H1 (cell line): ENCODE measurements around the gene NRK.

Experiments used
- ATF3 ChIP-seq: IDR thresholded peaks from 2 replicates; pipeline ENCODE4 v1.6.1; 2011; ENCODE audit warnings: low read depth, mild to moderate bottlenecking, low read length; ENCODE audit not compliant: insufficient read depth
- CTCF ChIP-seq, 3 experiments: IDR thresholded peaks; 1 replicate in 2 of 3; 2 replicates in 1 of 3; pipeline versions ENCODE4 v1.5.1 to v1.6.1; 2011; ENCODE audit warnings: low read length in 3 of 3, mild to moderate bottlenecking in 3 of 3, inconsistent platforms in 2 of 3, low read depth in 1 of 3, moderate library complexity in 1 of 3; ENCODE audit not compliant: insufficient read depth in 1 of 3; ENCODE audit errors: control extremely low read depth in 1 of 3
- NANOG ChIP-seq: IDR thresholded peaks from 2 replicates; pipeline ENCODE4 v1.6.1; 2011; ENCODE audit warnings: low read length, low read depth, mild to moderate bottlenecking, inconsistent platforms; ENCODE audit not compliant: insufficient read depth, poor library complexity, severe bottlenecking
- SRF ChIP-seq: IDR thresholded peaks from 2 replicates; pipeline ENCODE4 v1.6.1; 2011; ENCODE audit warnings: mild to moderate bottlenecking, low read depth, low read length, moderate library complexity

DNA sequence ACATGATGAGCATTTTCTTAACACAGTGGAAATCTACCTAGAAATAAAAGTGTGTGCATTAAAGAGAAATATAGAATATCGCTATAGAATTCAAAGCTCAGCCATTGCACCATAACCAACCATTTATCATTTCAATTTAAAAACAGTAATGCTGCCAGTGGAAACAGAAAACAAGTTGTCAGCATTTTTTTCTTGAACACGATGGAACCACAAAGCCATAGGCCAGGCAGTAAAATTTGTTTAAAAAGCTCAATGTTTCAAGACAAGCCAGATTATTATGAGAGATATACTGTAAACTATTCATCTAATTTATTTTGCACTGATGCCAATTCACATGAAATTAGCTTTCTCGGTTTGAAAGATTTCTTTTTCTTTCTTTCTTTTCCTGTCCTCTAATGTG is 46.7 kb upstream of the NRK start:
- no peak for TF ChIP-seq SRF
- TF ChIP-seq CTCF (IDR thresholded peaks at IDR 0.05; ENCODE audit: control extremely low read depth in 1 of 3, insufficient read depth in 1 of 3, low read depth in 1 of 3, low read length in 3 of 3), result no peak
- TF ChIP-seq ATF3, result no peak
- no peak for TF ChIP-seq NANOG
